Uterus (tissue), 2 donors: ENCODE data around the gene ASTN1.

Source experiments
- POLR2A ChIP-seq, 2 donors: fragments of 450-650 bp; IDR thresholded peaks; one replicate each; pipeline ENCODE4 v1.6.1; 2016; ENCODE audit warnings: antibody characterized with exemption in 2 of 2, mild to moderate bottlenecking in 1 of 2, moderate library complexity in 1 of 2
- TF ChIP-seq, protein P1 (sequence below), 4 experiments: fragments of 200-600 bp in 2 of 4; fragments of 450-650 bp in 2 of 4; sonication (generic) in 2 of 4; IDR thresholded peaks; one replicate each; pipeline ENCODE4 v1.5.1; 2016 to 2019; ENCODE audit warnings: antibody characterized with exemption in 4 of 4, mild to moderate bottlenecking in 2 of 4, moderate library complexity in 1 of 4

GRCh38 chr1:176849281-176849680 is 315.2 kb downstream of the ASTN1 start:
- TF ChIP-seq, protein P1, sequence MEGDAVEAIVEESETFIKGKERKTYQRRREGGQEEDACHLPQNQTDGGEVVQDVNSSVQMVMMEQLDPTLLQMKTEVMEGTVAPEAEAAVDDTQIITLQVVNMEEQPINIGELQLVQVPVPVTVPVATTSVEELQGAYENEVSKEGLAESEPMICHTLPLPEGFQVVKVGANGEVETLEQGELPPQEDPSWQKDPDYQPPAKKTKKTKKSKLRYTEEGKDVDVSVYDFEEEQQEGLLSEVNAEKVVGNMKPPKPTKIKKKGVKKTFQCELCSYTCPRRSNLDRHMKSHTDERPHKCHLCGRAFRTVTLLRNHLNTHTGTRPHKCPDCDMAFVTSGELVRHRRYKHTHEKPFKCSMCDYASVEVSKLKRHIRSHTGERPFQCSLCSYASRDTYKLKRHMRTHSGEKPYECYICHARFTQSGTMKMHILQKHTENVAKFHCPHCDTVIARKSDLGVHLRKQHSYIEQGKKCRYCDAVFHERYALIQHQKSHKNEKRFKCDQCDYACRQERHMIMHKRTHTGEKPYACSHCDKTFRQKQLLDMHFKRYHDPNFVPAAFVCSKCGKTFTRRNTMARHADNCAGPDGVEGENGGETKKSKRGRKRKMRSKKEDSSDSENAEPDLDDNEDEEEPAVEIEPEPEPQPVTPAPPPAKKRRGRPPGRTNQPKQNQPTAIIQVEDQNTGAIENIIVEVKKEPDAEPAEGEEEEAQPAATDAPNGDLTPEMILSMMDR (IDR thresholded peaks at IDR 0.05): no peak
- no peak for TF ChIP-seq POLR2A (IDR thresholded peaks at IDR 0.05)
